T1000 (cell line): ENCODE measurements around the gene TC2N.
"Not testable (repeated sequence)": the region's sequence is repeated elsewhere in the genome, so short reads cannot be mapped to it uniquely, and the experiment has no call there.

Experiments
- DNase-seq: peaks from one replicate; lab custom pipeline; 2025; ENCODE audit warnings: mixed read lengths; lab: John Stamatoyannopoulos, UW

TC2N gene

DNA sequence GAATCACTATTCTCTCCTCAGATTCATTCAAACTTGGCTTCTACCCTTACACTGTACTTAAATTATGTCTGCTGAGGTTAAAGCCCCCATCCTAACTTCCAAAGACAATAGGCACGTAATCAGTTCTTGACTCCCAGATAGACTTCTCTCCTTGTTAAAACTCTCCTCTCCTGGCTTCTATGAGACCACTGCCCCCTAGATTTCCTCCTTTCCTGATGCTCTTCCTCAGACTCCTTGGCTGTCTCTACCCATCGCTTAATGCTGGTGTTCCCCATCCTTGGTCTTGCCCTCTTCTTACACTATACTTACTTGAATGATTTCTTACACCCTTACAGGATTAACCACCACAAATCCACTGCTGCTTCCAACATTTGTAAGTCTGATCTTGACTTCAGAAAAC, 32.8 kb downstream of the TC2N start:
- no peak for DNase-seq

DNA sequence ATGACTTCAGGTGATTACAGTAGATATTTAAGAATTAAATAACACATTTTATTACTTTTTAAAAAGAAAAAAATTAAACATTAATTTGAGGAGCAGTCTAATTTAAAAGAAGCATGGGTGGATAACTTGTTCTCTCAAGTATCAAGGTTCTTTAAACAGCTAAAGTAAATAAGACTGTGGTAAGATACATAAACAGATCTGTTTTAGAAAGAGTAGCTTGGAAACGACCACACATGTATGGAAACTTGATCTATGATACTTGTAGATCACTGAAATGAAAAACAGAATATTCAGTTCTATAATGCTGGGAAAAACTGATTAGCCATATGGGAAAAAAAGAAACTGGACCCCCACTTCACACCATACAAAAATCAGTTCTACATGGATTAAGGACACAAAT, 36.0 kb downstream of the TC2N start:
- DNase-seq: no peak

DNA sequence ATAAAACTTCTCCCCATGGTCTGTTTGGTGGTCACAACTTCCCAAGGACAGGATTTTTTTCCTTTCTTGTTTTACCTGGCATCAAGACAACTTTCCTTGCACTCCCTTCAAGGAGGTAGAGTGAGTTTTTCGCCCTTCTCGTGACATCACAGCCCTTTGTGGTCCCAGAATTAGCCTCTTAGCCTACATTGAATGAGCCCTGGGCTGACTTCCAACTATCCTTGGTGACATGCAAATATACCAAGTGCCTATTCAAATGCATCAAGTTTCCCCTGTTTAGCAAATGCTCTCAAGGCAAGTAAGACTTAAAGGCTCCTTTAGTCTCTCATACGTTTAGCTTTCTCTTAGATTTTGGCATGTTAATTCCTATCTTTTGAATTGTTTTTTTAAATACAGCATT, 36.6 kb downstream of the TC2N start:
- no peak for DNase-seq

DNA sequence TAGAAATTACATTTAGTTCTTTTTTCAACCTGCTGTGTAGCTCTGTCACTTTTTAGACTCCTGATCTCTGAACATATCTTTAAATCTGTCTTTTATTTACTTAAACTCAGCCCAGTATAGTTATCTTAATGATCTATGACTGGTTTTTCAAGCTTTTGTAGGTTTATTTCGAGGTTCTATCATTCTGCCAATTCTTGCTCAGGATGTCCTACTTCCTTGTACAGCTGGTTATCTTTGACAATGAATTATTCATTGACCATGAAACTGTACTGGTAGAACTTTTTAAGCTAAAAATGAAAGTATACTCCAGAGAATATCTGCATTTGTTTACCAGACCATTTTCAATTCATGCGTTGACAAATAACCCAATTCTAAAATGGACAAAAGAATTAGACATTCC, 37.8 kb downstream of the TC2N start:
- no peak for DNase-seq

DNA sequence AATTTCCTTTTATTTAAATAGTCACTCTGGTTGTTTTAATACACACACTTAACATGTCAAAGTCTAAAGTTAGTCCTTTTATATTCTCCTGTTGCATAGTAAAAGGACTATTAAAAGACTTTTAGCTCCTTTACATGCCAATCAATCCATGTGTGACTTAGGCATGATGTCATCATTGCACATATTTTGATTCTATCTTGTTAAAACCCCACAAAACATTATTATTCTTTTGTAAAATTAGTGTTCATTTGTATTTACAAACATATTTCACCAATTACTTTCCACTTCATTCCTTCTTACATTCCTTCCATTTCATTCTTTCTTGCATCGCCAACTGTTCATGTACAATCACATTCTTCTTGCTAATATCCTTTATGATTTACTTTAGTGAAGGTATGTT, 39.6 kb downstream of the TC2N start:
- no peak for DNase-seq

DNA sequence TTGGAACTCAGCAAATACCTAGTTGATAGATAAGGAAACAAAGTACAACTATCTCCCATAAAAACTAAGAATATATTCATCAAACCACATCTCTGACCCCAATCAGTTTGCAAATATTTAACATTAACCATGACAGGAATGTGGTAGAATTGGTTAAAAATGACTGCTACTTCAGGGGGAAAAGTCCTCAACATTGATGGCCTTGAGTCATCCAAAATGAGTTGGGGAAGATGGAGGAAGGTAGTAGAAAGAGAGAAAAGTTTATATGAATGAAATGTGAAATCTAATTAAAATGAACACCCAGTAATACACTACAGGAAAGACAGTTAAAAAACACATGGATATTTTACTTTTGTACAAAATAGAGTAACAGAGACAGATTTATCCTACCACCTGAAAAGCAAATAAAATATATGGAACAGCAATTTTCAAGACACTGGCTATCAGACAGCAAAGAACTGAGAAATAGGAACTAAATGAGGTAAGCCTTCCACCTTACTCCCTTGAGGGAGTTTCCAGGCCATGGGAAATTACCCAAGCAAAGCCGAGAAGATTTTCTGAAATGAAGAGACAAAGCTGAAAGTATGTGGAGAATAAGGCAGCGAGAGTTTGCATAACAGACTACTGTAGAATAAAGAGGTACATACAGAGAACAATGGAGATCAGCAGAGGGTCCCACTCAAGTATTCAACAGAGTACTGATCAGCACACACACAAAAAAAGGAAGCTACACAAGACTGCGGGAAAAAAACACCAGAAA, 49.6 kb downstream of the TC2N start:
- DNase-seq: no peak

DNA sequence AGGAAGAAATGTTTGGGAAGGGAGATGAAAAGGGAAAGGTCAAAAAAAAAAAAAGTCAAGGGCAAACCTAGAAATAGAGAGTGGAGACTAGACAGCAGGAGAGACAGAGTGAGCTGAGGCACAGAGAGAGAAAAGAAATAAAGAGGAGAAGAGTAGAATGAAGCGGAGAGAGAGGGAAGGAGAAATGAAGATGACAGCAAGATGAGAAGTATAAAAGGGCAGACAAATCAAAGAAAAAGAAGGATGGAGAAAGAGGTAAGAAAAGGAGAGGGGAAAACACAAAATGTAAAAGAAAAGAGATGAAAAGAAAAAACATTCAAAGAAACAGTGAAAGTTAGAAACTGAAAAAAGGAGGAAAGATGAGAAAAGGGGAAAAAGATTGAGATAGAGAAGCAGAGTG, 53.0 kb downstream of the TC2N start:
- no peak for DNase-seq

DNA sequence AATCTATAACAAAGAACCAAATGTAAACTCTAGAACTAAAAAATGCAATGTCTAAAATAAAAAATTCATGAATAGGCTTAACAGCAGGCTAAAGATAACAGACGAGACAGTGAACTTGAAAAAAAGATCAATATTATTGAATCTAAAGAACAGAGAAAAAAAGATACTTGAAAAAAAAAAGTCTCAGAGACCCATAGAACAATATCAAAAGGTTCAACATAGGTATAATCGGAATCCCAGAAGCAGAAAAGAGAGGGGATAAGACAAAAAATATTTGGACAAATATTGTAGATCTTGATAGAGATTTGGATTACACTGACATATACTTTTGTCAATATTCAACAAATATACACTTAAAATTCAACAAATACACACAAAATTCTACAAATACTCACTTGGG, 56.6 kb downstream of the TC2N start:
- DNase-seq: no peak

DNA sequence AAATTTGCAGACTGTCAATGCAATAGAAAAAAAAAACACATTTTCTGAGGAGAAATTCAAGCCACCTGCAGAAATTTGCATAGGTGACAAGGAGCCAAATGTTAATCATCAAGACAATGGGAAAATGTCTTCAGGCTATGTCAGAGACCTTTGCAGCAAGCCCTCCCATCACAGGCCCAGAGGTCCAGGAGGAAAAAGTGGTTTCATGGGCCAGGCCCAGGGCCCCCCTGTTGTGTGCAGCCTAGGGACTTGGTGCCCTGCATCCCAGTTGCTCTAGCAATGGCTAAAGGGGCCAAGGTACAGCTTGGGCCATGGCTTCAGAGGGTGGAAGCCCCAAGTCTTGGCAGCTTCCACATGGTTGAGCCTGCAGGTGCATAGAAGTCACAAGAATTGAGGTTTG, 60.6 kb downstream of the TC2N start:
- DNase-seq: no peak

DNA sequence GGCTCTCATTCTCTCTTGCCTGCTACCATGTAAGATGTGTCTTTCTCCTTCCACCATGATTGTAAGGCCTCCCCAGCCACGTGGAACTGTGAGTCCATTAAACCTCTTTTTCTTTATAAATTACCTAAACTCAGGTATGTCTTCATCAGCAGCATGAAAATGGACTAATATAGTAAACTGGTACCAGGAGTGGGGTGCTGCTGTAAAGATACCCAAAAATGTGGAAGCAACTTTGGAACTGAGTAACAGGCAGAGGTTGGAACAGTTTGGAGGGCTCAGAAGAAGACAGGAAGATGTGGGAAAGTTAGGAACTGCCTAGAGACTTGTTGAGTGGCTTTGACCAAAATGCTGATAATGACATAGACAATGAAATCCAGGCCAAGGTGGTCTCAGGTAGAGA, 61.2 kb downstream of the TC2N start:
- not testable (repeated sequence) for DNase-seq

DNA sequence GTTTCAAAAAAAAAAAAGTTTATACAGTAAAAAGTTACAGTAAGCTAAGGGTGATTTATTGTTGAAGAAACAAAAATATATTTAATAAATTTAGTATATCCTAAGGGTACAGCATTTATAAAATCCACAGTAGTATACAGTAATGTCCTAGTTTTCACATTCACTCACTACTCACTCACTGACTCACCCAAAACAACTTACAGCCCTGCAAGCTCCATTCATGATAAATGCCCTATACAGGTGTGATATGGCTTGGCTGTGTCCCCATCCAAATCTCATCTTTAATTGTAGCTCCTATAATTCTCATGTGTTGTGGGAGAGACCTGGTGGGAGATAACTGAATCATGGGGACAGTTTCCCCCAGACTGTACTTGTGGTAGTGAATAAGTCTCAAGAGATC, 61.7 kb downstream of the TC2N start:
- no peak for DNase-seq

DNA sequence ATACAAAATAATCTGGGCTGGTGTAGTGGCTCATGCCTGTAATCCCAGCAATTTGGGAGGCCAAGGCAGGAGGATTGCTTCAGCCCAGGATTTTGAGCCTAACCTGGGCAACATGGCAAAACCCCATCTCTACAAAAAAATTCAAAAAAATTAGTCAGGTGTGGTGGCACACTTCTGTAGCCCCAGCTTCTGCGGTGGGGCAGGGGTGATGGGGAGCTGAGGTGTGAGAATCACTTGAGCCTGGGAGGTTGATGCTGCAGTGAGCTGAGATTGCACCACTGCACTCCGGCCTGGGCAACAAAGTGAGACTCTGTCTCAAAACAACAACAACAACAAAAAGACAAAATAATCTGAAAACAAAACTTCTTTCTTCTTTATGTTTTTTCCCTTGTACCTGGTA, 66.0 kb downstream of the TC2N start:
- DNase-seq: no peak

DNA sequence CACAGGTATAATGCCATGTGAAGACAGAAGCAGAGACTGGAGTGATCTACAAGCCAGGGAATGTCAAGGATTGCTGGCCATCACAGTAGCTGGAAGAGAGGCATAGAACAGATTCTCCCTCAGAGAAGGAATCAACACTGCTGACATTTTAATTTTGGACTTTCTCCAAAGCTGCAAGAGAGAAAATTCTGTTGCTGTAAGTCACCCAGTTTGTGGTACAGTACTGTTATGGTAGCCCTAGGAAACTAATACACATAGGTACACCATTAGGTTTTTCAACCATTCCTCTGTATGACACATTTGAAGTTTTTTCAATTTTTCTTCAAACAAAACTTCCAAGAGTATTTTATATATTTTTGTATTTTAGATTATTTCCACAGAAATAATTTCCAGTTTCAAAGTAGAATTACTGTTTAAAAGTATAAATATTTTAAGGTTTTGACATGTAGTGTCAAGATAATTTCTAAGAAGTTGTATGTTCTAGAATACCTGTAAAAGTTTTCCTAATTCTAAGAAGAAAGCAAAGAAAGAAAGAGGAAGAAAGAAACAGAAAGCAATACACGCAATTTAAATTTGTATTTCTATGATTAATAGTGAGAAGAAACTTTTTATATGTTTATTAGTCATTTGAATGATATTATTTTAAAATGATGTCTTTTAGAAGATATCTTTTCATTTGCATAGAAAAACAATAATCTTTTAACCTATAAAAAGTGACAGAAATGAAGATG, 70.6 kb downstream of the TC2N start:
- DNase-seq: no peak

DNA sequence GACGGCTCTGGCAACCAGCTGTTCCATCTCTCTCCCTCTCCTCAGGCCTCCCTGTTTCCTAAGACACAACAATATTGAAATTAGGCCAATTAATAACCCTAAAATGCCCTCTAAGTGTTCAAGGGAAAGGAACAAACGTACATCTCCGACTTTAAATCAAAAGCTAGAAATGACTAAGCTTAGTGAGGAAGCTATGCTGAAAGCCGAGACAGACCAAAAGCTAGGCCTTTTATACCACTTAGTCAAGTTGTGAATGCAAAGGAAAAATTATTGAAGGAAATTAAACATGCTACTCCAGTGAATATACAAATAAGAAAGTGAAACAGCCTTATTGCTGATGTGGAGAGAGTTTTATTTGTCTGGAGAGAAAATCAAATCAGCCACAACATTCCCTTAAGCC, 73.6 kb downstream of the TC2N start:
- no peak for DNase-seq

DNA sequence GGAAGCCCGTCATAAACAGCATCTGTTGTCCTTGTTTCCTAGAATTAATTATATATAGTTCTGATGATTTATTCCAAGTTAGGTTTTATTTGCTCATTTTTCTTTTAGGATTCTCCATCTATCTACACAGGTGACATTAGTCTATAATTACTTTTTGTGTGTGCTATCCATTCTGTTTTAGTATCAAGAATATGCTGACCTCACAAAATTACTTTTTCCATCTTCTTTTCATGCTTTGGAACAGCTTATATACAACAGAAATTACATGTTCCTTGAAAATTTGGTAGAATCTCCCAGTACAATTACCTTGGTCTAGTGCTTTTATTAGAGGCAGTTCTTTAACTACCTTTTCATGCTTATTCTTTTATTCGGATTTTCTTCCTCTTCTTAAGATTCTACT, 81.1 kb downstream of the TC2N start:
- no peak for DNase-seq

DNA sequence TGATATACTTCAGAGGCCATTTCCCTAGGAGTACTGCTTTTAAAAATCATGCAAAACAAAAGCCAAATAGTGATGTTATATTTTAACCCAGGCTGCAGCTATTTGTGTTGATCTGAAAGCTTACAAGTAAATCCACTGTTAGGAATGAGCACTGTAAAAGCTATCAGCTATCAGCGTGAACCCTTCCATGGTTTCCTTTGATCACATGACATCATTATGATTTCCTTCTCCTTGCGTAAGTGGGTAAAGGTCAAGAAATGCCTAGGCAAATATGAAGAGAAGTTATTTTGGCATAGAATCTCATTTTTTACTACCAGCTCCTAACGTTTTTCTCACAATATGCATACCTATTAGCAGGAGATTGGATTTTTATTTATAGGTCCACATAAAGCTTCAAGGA, 86.9 kb downstream of the TC2N start:
- no peak for DNase-seq

DNA sequence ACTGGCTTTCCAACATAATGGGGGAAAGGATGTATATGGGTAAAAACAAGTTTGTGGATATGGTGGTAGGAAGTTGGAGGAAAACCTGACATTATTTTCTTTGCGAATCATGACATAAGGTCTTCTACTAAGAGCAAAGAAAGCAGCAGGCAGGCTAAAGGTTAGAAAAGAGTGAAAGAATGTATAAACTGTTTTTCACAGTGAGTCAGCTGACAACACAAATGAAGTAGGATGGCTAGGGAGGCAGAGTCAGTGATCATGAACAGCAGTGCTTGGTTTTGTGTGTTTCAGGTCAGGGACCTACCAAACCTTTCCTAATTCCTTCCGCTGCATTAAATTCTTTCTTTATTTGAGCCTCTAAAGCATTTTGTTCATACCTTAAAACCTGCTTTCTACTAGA, 89.1 kb downstream of the TC2N start:
- DNase-seq: no peak

DNA sequence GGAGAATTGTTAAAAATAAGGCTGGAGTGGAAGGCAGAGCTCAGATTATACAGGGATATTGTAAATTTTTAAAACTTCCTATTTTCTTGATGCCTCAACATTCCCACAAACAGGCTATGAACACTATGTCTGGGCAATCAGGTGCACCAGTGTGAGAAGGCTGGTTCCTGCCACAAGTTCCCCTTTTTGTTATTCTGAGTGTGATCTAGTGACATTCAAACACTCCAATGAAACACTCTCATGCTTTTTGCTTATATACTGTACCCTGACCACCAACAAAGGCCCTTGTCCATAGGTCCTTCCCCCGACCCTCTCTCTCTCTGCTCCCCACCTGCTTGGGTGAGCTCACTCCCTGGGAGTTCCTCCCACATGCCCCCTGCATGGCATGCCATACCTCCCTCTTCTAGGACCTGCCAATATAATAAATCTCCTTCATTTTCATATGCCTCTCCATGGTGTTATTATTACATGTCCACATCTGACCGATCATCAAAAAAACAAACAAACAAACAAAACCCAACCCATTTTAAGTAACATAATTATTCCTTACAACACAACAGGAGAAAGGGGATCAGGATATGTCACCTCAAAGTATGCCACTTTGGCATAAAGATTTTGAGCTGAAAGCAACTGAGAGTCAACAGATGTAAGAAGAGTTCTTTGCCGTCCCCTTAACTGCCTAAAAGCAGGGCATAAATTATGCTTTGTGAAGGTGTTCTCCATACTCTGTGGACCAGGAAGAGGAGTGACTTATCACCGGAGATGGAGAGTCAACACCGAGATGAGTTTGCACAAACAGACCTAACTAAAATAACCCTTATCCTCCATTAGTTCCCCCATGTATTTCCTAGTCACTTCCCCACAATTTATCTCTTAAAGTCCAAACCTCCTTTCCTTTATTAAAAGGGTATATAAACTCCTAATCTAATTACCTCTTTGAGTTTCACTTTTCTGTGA, 92.9 kb downstream of the TC2N start:
- no peak for DNase-seq

DNA sequence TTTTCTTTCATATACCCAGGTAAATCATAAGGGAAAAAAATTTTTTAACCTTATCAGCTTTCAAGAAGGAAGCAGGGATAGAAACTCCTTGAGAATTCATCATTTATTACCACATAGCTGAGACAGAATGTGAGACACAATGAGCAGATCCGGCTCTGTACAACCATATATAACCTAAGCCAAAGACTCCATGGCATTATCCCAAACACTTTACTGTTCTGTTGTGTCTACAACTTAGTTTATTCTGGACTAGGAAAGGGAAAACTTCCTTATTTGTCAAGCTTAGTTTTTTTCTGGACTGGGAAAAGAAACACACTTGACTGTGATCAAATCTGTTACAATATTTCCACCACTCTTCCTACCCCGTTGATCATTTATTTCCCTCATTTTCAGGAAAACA, 97.2 kb downstream of the TC2N start:
- no peak for DNase-seq

DNA sequence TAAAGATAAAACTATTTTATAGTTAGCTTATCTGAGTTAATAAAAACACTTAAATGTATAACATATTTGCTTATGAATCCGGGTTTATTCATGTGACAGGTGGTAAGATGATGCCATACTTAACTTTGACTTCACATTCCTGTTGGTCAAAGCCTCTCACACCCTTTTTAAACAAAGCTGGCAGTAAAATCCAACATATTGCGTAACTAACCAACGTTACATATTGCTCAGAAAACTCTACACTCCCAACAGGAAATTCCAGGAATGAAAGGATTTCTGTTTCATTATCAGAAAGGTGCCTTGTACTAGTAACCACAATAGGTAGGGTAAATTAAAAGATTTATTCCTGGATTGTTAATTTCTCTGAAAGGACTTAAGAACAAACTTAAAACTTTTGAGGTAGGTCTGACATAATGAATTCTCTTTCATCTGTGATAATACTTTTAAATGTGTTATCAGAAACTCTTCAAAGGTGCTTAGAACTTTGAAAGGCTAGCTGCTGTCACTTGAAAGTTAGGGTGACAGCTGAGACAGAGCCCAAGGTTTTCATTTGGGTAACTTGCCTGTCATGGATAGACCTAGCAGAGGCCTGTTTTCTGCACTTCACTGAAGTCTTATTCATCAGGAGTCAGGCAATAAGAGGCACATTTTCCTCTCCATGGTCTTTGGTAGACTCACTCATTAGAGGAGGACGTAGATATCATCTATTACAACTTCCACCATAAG, 111.6 kb downstream of the TC2N start:
- no peak for DNase-seq

DNA sequence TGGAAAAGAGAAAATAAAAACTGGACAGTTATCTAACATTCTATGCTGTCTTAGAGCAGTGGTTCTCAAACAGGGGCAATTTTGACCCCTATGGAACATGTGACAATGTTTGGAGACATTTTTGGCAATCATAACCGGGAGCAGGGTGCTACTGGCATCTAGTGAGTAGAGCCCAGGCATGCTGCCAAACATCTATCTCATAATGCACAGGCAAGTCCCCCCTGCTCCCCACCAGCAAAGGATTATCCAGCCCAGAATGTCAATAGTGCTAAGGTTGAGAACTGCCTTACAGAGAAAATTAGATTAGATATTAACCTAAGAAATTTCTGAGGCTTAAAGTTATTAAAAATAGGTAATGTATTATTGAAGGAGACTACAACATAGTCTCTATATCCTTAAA, 112.5 kb downstream of the TC2N start:
- DNase-seq: no peak

DNA sequence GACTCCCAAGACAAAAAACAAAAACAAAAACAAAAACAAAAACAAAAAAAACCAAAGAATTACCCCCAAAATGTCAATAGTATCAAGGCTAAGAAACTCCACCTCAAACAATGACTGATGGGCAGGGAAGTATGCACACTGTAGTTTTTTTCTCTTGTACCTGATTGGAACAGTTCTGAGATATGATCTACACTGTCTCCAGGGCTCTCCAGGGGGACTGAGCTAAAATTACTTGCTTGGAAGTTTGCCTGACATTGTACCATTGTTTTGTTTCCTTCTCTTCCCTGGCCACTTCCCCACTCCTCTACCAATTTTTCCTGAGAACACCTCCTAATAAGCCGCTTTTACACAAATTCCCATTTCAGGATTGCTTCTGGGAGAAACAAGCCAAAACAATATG, 113.2 kb downstream of the TC2N start:
- DNase-seq: no peak
